Colonic mucosa (tissue), 4 donors: ENCODE results near the gene NCOA7. TPM values are rescaled to one million over a fixed set of nuclear protein-coding genes. Genes with fewer than 3 reads are reported as not detected.

Source experiments
- DNase-seq: peaks from one replicate; pipeline ENCODE4 v3.0.0-alpha.2; 2020
- H3K27ac ChIP-seq: fragments of 200-600 bp; one replicate; pipeline ENCODE4 v1.8.0; 2021
- H3K27me3 ChIP-seq: fragments of 200-600 bp; one replicate; pipeline ENCODE4 v1.8.0; 2021
- H3K36me3 ChIP-seq: fragments of 200-600 bp; one replicate; pipeline ENCODE4 v1.8.0; 2021
- H3K4me1 ChIP-seq: fragments of 200-600 bp; one replicate; pipeline ENCODE4 v1.8.0; 2021; ENCODE audit warnings: mild to moderate bottlenecking
- H3K4me3 ChIP-seq: fragments of 200-600 bp; one replicate; pipeline ENCODE4 v1.8.0; 2021
- H3K9ac ChIP-seq, 2 donors: one replicate each; pipeline ENCODE4 v1.7.0; 2013; ENCODE audit warnings: control low read depth in 2 of 2, low read depth in 2 of 2, low read length in 2 of 2
- H3K9me3 ChIP-seq: fragments of 200-600 bp; one replicate; pipeline ENCODE4 v1.8.0; 2021
- intact Hi-C: fragments of 100-400 bp; cut with DNase I; formaldehyde crosslinking; loops from one replicate; pipeline ENCODE4 v1.14.1; 2022
- total RNA-seq, 2 donors: library from RNA; stranded (reverse); fragmentation: NEBNext Ultra II Directional in 1 of 2; extraction: Animal tissue kit (Norgen Biotek cat#: 25700) in 1 of 2; gene quantifications; one replicate each; pipeline ENCODE4 v1.2.1, GENCODE V29; 2021
- TF ChIP-seq, protein P1 (sequence below): fragments of 200-600 bp; IDR thresholded peaks from one replicate; pipeline ENCODE4 v1.8.0; 2022; ENCODE audit warnings: antibody characterized with exemption, mild to moderate bottlenecking
- donor health status: healthy.
- donor health status: DM: no; HTN: no; CAD: no.
- donor health status: DM: no; HTN: no; CAD: no.

NCOA7 gene
- total RNA-seq, 2 donors from 2014 or later, result 24.9 to 59.3 TPM

GRCh38 chr6:125839471-125839870 is 48.7 kb downstream of the NCOA7 start:
- no peaks in the 10 kb centered on the region for H3K27me3 ChIP-seq
- intact Hi-C loops, result no loop called here
- no peak overlapping the region for H3K4me3 ChIP-seq
- no peaks in the 10 kb centered on the region for H3K4me1 ChIP-seq
- H3K9me3 ChIP-seq, result no peaks in the 10 kb centered on the region
- DNase-seq, result no peak
- no peak overlapping the region for H3K27ac ChIP-seq
- no peak overlapping the region for H3K9ac ChIP-seq
- H3K36me3 ChIP-seq, result no peaks in the 10 kb centered on the region
- TF ChIP-seq, protein P1, sequence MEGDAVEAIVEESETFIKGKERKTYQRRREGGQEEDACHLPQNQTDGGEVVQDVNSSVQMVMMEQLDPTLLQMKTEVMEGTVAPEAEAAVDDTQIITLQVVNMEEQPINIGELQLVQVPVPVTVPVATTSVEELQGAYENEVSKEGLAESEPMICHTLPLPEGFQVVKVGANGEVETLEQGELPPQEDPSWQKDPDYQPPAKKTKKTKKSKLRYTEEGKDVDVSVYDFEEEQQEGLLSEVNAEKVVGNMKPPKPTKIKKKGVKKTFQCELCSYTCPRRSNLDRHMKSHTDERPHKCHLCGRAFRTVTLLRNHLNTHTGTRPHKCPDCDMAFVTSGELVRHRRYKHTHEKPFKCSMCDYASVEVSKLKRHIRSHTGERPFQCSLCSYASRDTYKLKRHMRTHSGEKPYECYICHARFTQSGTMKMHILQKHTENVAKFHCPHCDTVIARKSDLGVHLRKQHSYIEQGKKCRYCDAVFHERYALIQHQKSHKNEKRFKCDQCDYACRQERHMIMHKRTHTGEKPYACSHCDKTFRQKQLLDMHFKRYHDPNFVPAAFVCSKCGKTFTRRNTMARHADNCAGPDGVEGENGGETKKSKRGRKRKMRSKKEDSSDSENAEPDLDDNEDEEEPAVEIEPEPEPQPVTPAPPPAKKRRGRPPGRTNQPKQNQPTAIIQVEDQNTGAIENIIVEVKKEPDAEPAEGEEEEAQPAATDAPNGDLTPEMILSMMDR, result no peak

DNA sequence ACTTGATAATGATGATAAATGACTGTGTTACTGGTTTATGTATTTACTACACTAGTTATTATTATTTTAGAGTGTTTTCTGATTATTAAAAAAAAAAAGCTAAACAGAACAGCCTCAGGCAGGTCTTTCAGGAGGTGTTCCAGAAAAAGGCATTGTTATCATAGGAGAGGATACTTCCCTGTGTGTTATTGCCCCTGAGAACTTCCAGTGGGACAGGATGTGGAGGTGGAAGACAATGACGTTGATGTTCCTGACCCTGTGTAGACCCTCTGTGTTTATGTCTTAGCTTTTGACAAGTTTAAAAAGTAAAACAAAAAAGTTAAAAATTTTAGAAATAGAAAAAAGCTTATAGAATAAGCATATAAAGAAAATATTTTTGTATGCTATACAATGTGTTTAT is 49.1 kb downstream of the NCOA7 start:
- intact Hi-C loops, result no loop called here
- no peaks in the 10 kb centered on the region for H3K4me1 ChIP-seq

DNA sequence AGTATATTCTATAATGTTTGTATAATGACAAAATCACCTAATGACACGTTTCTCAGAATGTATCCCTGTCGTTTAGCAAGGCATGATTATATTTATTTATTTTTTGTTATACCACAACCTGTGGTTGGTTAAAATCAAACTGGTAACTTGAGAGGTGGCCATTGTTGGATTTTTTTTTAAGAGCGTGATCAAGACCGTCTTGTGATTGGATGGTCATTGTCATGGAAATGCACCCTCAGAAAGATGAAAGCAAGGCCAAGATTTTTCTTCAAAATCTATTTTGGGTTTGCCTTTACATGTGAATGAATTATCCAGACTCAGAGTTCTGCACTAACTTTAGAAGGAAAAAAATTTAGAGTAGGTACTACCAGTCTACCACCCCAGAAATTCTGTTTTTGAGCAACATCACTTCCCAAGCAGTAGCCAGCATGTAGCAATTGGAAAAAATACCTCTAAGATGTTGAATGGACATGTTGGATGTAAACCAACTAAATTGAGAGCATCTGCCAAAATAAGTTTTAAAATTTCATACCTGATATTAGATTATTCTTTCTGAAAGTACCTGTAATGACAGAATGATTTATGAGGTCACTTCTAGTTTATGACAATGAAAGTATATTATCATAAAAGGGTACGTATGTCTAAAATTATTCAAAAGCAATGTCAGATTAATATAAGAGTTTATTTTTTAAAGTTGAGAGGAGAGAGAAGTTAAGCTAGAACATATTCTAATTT is 50.8 kb downstream of the NCOA7 start:
- no peaks in the 10 kb centered on the region for H3K4me1 ChIP-seq
- no peak overlapping the region for H3K4me3 ChIP-seq
- no peak overlapping the region for H3K27ac ChIP-seq
- no peak for DNase-seq
- intact Hi-C loops, result no loop called here
- no peak overlapping the region for H3K9ac ChIP-seq
- TF ChIP-seq, protein P1, result no peak
- H3K27me3 ChIP-seq, result no peaks in the 10 kb centered on the region
- no peaks in the 10 kb centered on the region for H3K9me3 ChIP-seq
- no peaks in the 10 kb centered on the region for H3K36me3 ChIP-seq

More for the DNA sequence above, 49.1 kb downstream of the NCOA7 start:
- Histone ChIP-seq H3K9me3 (no peaks in the 10 kb centered on the region), H3K36me3 (no peaks in the 10 kb centered on the region), H3K9ac (no peak overlapping the region), H3K4me3 (no peak overlapping the region), H3K27me3 (no peaks in the 10 kb centered on the region), H3K27ac (no peak overlapping the region)
- TF ChIP-seq, protein P1, result no peak
- DNase-seq, result no peak

- Histone ChIP-seq H3K27me3 (no peaks in the 10 kb centered on the region), H3K9me3 (no peaks in the 10 kb centered on the region), H3K4me3 (no peak overlapping the region), H3K9ac (no peak overlapping the region), H3K36me3 (no peaks in the 10 kb centered on the region), H3K4me1 (no peaks in the 10 kb centered on the region), H3K27ac (no peak overlapping the region)
- intact Hi-C loops, result no loop called here
- no peak for DNase-seq
- TF ChIP-seq, protein P1, result no peak
These were observed 51.4 kb downstream of the NCOA7 start for GRCh38 chr6:125842091-125842626.

DNA sequence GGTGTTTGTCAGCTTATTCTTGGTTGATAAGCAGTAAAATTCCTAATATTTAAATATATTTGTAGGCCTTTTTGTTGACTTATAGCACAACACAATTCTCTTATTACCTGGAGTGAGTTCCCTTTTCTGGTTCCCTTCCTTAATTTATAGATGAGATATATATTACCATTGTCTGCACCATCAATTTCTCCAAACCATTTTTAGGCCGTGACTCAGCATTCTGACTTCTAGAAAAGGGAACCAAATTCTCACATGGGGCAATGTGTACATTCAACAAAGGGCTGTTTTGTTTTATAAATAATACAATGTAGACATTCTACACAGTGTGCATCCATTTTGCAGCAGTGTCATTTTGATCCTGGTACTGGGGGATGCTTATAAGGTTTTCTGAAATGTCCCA is 52.8 kb downstream of the NCOA7 start:
- Histone ChIP-seq H3K27ac (no peak overlapping the region), H3K36me3 (no peaks in the 10 kb centered on the region), H3K9me3 (no peaks in the 10 kb centered on the region), H3K27me3 (no peaks in the 10 kb centered on the region), H3K4me3 (no peak overlapping the region), H3K9ac (no peak overlapping the region), H3K4me1 (no peaks in the 10 kb centered on the region)
- no peak for DNase-seq
- intact Hi-C loops, result no loop called here
- TF ChIP-seq, protein P1, result no peak
